ENCODE results near the gene PPM1J.

Gene PPM1J

DNA sequence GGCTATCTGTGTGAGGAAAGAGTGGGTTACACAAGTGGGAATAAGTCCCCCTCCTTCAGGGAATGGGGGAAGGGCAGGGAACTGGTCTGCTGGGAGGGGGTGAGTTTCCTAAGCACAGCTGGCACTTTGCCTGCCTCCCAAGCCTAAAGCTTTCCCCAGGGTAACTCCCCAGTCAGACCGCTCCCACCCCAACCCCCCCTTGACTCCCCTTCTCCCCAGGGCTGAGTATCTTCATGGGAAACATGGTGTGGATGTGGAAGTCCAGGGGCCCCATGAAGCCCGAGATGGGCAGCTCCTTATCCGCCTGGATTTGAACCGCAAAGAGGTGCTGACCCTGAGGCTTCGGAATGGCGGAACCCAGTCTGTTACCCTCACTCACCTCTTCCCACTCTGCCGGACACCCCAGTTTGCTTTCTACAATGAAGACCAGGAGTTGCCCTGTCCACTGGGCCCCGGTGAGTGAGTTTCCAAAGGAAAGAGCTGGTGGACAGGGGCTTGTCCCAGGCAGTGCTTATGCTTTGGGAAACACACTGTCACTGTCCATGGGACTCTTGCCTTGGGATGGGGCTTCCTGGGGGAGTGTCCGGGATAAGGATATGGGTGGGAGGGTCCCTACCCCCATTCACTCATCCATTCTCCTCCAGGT lies 25.8 kb downstream of the PPM1J start:
- H3K27ac Mint-ChIP-seq, result no peak overlapping the region
- H3K27me3 Mint-ChIP-seq, result no peaks in the 10 kb centered on the region
- peaks cover 19% of the 10 kb centered on the region for H3K36me3 Mint-ChIP-seq
- no peaks in the 10 kb centered on the region for H3K9me3 Mint-ChIP-seq
- H3K4me3 Mint-ChIP-seq, result no peak overlapping the region
- H3K4me1 Mint-ChIP-seq, result peaks cover 8% of the 10 kb centered on the region

DNA sequence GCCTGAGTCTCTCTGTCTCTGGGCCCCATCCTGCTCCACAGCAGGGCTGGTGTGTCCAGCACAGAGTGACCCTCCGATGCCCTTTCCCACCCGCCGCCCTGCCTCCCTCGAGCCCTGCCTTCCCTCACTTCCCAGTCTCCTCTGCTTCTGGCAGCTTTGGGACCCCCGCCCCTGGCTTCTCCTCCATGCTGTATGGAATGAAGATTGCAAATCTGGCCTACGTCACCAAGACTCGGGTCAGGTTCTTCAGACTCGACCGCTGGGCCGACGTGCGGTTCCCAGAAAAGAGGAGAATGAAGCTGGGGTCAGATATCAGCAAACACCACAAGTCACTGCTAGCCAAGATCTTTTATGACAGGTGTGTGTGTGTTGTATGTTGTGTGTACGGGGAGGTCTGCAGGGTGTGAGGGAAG lies 26.3 kb downstream of the PPM1J start:
- peaks cover 19% of the 10 kb centered on the region for H3K36me3 Mint-ChIP-seq
- peaks cover 8% of the 10 kb centered on the region for H3K4me1 Mint-ChIP-seq

DNA sequence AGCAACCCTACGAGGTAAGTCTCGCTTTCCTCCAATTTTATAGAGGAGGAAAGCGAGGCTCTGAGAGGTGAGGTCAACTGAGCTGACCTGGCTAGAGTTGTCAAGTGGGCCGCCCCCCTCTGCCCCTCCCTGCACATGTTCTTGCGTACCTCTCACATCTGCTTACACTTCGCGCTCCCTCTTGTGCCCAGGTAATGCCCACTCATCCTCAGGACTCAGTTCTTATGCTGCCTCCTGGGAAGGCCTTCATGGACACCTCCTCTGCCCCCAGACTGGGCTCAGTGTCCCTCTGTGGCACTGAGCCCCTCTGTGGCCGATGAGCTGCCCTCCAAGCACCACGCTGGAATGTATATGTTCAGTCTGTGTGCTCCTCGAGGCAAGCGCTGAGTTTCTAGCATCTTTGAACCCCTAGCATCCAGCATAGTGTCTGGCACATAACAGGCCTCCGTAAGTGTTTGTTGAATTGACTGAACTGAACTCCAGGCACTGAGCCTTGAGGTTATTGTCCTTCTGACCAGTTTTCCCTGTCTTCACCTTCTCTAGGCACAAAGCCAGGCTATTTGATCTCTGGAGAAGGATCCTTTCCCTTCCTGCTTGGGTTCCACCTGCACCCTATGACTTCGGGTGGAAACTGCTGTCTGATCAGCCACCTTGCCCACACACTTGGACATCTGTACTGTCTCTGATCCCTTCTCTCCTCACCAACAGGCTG lies 27.2 kb downstream of the PPM1J start:
- Mint-ChIP-seq H3K9me3 (no peaks in the 10 kb centered on the region), H3K27me3 (no peaks in the 10 kb centered on the region), H3K4me1 (peaks cover 8% of the 10 kb centered on the region), H3K27ac (peak overlapping the region; percentile 60), H3K36me3 (peaks cover 17% of the 10 kb centered on the region), H3K4me3 (no peak overlapping the region)

More for the DNA sequence above, 26.3 kb downstream of the PPM1J start:
- Mint-ChIP-seq H3K27me3 (no peaks in the 10 kb centered on the region), H3K27ac (peak overlapping the region; percentile 31), H3K9me3 (no peaks in the 10 kb centered on the region), H3K4me3 (no peak overlapping the region)

DNA sequence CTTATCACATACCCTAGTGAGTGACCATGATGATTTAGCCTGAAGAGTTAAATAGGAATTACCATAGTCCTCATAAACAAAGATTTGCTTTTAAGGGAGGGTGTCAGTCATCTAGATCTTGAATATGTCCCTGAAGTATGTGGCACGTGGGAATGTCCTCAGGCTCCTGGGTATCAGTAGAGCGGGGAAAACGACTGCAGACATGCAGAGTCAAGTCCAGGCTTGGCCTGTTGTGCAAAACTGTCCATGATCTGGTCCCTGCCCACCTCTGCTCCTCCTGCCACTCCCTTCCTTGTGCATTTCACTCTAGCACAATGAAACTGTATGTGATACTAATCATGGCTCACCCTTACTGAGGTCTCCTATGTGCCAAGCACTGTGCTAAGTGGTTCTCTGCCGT lies 27.8 kb downstream of the PPM1J start:
- H3K36me3 Mint-ChIP-seq, result peaks cover 14% of the 10 kb centered on the region
- H3K9me3 Mint-ChIP-seq, result no peaks in the 10 kb centered on the region
- H3K27ac Mint-ChIP-seq, result no peak overlapping the region
- no peaks in the 10 kb centered on the region for H3K27me3 Mint-ChIP-seq
- peaks cover 8% of the 10 kb centered on the region for H3K4me1 Mint-ChIP-seq
- H3K4me3 Mint-ChIP-seq, result no peak overlapping the region

DNA sequence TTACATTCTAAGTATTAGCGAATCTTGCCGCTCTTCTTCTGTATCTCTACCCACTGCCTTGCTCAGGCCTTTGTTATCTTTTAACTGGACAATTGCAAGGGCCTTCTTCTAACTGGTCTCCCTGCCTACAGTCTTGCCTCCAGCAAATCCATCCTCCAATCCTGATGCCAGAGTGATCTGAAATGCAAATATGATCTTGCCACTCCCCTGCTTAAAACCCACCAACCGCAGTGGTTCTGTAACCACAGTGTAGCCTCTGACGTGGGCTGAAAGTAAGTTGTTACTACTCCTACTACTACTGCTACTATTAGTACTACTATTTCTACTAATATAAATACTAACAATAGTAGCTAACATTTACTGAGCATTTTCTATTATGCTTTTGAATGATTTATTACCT lies 28.3 kb downstream of the PPM1J start:
- H3K36me3 Mint-ChIP-seq, result peaks cover 9% of the 10 kb centered on the region

DNA sequence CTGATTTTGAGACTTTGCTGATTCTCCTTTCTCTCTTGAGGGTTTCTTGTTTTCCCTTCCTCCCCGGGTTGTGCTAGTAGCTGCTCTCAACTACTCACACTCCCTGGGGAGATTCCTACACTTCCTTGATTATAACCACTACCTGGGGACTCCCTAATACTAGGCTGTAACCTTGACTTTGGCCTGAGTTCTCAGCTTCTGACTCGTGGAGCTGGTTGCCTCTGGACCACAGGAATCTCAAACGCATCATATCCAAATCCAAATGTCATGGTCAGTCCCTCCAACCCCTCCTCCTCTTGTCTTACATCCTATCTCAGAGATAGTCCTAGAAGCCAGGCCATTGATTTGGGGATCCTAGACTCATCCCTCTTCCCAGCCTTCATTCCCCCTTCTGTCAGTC lies 28.7 kb downstream of the PPM1J start:
- no peak overlapping the region for H3K4me3 Mint-ChIP-seq
- peak overlapping the region; percentile 38 for H3K27ac Mint-ChIP-seq

More for the DNA sequence above, 28.3 kb downstream of the PPM1J start:
- no peaks in the 10 kb centered on the region for H3K27me3 Mint-ChIP-seq
- peaks cover 8% of the 10 kb centered on the region for H3K4me1 Mint-ChIP-seq
- peak overlapping the region; percentile 38 for H3K27ac Mint-ChIP-seq
- H3K9me3 Mint-ChIP-seq, result no peaks in the 10 kb centered on the region
- H3K4me3 Mint-ChIP-seq, result no peak overlapping the region

DNA sequence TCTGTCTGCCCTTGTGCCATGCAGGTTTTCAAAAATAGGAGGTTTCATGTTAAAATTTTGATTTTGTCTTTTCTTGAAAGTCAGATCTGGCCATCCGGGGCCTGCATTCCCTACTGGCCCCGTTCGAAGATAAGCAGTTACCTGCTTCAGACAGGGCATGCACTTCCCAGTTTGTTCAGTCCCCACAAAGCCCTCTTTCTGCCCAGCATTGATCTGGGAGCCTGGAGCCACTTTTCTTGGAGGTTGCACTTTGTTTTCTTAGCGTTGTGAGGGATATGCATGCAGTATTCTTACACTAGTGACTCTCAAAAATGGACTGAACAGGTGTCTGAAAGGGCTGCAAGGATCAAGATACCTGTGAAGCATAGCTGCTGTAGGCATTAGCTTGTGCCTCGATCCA lies 29.2 kb downstream of the PPM1J start:
- Mint-ChIP-seq H3K27ac (no peak overlapping the region), H3K4me3 (no peak overlapping the region), H3K27me3 (no peaks in the 10 kb centered on the region), H3K36me3 (peaks cover 6% of the 10 kb centered on the region), H3K4me1 (peaks cover 8% of the 10 kb centered on the region), H3K9me3 (no peaks in the 10 kb centered on the region)

More for the DNA sequence above, 28.7 kb downstream of the PPM1J start:
- no peaks in the 10 kb centered on the region for H3K27me3 Mint-ChIP-seq
- H3K4me1 Mint-ChIP-seq, result peaks cover 8% of the 10 kb centered on the region
- no peaks in the 10 kb centered on the region for H3K9me3 Mint-ChIP-seq
- H3K36me3 Mint-ChIP-seq, result peaks cover 6% of the 10 kb centered on the region

DNA sequence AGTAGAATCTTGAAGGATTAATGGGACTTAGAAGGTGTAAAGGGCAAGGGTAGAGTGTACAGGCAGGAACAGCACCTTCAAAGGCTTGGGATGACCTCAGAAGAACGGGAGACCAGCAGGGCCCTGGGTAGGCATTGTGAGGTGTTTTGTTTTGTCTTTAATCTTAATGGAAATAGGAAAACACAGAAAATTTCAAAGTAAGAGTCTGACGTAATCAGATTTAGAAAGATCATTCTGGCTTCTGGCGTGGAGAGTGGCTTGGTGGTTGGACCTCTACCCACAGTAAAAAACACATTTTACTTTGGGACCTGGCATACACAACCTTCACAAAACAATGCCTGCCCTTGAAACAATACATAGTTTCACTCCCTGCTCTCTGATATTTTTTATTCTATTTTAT lies 36.5 kb downstream of the PPM1J start:
- H3K4me3 Mint-ChIP-seq, result no peak overlapping the region
- peaks cover 47% of the 10 kb centered on the region for H3K4me1 Mint-ChIP-seq
- no peaks in the 10 kb centered on the region for H3K9me3 Mint-ChIP-seq
- peaks cover 7% of the 10 kb centered on the region for H3K36me3 Mint-ChIP-seq
- no peak overlapping the region for H3K27ac Mint-ChIP-seq
- no peaks in the 10 kb centered on the region for H3K27me3 Mint-ChIP-seq

DNA sequence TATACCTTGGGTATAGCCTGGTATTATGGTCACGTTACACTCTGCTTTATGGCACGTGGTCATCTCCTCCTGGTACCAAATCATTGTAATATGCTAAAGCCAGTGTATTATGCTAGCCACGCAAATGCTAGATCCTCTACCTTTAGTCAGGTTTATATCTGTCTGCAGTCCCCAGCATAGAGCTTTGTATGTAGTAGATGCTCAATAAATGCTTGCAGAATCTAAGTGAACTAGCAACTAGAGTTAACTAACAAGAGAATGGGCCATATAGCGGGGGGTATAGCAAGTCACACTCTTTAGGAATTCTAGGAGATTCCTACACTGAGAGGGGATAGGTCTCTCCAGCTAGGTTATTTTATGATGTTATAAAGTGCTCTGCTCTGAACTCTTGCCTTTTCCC lies 37.6 kb downstream of the PPM1J start:
- H3K4me1 Mint-ChIP-seq, result peaks cover 56% of the 10 kb centered on the region
- H3K4me3 Mint-ChIP-seq, result no peak overlapping the region
- H3K27ac Mint-ChIP-seq, result no peak overlapping the region
- H3K27me3 Mint-ChIP-seq, result no peaks in the 10 kb centered on the region
- no peaks in the 10 kb centered on the region for H3K9me3 Mint-ChIP-seq
- peaks cover 7% of the 10 kb centered on the region for H3K36me3 Mint-ChIP-seq

DNA sequence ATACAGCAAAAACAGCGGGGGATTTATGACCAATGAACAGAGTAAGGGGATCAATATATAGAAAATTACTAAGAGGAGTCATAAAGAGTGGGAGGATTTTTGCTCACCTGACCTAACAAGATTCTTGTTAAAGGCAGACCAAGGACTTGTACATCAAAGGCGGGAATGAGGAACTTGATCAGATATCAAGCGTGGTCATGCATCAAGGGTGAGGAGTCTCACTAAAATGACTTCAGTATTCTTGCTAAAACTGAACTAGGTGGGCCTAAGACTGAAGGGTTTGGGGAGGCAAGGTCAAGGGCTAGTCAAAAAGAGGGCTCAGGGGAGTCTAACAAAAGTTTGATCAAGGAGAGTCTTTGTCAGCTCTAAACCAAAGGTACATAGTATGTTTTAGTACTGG lies 38.6 kb downstream of the PPM1J start:
- H3K4me1 Mint-ChIP-seq, result peaks cover 56% of the 10 kb centered on the region

DNA sequence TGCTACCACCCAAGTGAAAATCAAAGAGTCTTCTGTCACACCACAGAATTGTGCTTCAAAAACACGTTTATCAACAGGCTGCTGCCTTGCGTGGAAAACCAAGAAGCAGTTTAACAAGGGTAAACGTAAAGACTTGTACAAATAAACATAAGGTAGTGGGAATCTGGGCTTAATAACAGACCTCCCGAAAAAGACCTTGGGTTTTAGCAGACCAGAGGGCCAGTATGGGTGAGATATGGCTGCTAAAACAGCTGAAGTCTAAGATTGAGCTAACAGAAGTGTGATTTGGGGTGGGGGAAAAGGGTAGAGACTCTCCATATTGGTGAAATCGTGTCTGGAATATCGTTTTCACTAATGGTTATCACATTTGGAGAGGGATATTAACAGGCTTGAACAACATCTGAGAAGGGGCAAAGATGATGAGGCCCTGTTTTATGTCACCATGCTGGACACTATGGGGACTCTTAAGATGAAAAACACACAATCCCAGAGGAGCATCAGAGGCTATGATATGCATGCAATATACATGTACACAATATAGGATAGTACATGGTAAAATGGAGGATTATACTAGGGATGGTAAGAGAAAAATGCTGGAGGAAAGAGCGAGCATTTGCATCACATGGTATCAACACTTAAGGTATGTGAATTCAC lies 39.3 kb downstream of the PPM1J start:
- Mint-ChIP-seq H3K4me1 (peaks cover 56% of the 10 kb centered on the region), H3K36me3 (peaks cover 9% of the 10 kb centered on the region), H3K9me3 (no peaks in the 10 kb centered on the region), H3K4me3 (peak overlapping the region; percentile 77), H3K27ac (peak overlapping the region; percentile 66), H3K27me3 (no peaks in the 10 kb centered on the region)

More for the DNA sequence above, 38.6 kb downstream of the PPM1J start:
- peak overlapping the region; percentile 11 for H3K27ac Mint-ChIP-seq
- no peaks in the 10 kb centered on the region for H3K27me3 Mint-ChIP-seq
- no peaks in the 10 kb centered on the region for H3K9me3 Mint-ChIP-seq
- H3K36me3 Mint-ChIP-seq, result peaks cover 6% of the 10 kb centered on the region
- H3K4me3 Mint-ChIP-seq, result peak overlapping the region; percentile 77

DNA sequence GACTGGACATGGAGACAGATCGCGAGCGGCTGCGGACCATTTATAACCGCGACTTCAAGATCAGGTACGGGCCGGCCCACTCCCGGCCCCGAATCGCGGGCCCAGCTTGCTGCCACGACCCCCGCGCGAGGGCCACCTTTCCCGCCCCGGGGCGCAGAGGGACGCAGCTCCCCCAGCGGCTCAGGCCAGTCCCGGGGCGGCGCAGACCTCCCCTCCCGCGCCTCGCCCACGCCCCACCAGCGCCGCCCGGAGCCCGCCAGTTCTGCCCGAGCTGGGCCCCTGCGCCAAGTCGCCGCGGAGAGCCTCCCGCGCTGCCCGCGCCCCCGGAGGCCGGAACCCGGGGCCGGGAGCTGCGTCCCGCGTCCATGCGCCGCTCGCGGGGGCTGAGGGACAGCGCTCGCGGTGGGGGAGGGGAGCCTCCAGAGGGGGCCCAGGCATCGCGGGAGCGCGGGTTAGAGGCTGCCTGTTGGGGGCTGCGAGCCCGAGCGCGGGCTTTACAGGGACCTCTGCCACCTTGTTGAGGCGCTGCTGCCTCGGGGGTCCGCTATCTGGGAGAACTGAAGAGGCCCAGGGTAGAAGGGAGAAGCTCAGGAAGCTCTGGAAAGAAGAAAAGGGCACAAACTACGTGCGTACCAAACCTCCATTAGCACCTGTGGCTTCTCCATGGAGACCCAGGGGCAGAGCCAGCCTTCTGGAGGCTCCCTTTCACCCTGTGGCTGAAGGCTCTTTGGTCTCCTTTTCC lies 40.0 kb downstream of the PPM1J start:
- Mint-ChIP-seq H3K9me3 (no peaks in the 10 kb centered on the region), H3K4me1 (peaks cover 56% of the 10 kb centered on the region), H3K4me3 (peak overlapping the region; percentile 93), H3K27ac (peak overlapping the region; percentile 93), H3K27me3 (no peaks in the 10 kb centered on the region), H3K36me3 (peaks cover 15% of the 10 kb centered on the region)

DNA sequence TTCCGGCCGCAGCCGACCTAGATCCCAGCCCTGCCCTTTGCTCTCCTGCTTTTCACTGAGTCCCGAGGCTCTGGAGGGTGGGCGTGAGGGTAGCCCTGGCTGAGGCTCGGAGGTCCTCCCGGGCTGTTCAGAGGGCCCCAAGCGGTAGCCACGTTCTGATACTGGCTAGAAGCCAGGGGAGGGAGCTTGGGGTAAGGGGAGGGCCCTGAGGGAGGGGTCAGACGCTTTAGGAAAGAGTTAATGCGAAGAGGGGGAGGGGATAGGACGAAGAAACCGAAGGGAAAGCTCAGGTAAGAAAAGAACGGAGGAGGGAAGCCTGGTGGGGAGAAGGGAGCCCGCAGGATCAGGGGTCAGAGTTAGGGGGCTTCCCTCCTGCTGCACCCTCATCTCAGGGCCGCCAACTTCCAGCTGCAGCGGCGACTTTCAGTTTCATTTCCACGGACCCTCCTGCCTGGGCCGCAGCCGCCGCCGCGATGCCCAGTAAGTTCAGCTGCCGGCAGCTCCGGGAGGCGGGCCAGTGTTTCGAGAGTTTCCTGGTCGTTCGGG lies 40.6 kb downstream of the PPM1J start, which contains the start of gene MOV10:
Gene MOV10 (plus strand): TSS at position 220 of the 546 bp plus-strand sequence. CDS start 254 bp downstream, at position 474.
- H3K27ac Mint-ChIP-seq, result peak within 1 kb of the TSS; percentile 93

DNA sequence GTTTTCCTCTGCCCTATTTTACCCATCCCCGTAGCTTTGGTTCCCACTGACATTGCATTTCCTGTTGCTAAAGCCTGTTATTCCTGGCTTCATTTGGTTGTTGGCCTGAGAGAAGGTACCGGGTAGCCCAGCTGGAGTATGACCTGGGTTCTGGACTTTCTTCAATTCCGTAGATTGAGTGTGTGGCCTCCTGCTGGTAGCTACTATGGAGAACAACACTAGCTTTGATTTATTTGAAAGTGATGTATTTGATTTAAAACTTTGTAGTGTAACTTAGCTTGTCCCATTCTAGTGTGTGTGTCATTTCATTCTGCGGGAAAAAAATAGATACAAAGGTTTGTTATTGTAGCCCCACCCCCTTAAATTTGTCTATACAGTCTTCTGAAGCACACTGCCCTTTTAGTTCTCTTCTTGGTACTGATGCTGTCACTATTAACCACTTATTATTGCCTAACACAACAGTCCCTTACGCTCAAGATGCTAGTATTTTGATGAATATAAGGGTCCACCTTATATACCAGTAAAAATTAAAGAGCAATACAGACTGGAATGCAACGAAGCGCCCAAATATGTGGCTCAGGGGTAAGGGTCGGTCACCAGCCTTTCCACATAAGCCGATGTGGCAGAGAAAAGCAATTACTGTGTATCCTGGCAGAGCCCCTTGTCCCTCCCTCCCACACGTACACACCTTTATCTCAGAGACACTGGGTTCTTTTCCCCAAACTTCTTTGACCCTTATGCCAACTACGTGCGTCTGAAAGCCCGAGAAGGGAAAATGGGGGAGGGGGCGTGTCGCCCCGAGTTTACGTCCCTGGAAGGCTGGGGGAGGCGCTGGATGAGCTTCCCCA lies 41.3 kb downstream of the PPM1J start:
- Mint-ChIP-seq H3K36me3 (peaks cover 22% of the 10 kb centered on the region), H3K27ac (peak overlapping the region; percentile 93), H3K4me3 (peak overlapping the region; percentile 93), H3K27me3 (no peaks in the 10 kb centered on the region), H3K9me3 (no peaks in the 10 kb centered on the region), H3K4me1 (peaks cover 61% of the 10 kb centered on the region)

More for the DNA sequence above, 40.6 kb downstream of the PPM1J start, which contains the start of gene MOV10:
- Mint-ChIP-seq H3K36me3 (peaks cover 17% of the 10 kb centered on the region), H3K9me3 (no peaks in the 10 kb centered on the region), H3K4me1 (peaks cover 61% of the 10 kb centered on the region), H3K4me3 (peak within 1 kb of the TSS; percentile 93), H3K27me3 (no peaks in the 10 kb centered on the region)

Measured in activated naive CD4-positive, alpha-beta T cell treated with anti-CD3 and anti-CD28 coated beads, Interleukin-2, amount 50 U/mL, for 24 hours (primary cell).